Neural cell (in vitro differentiated cells): ENCODE measurements around the gene HAO2.

ENCODE experiments used
- CTCF ChIP-seq: fragments of 450-650 bp; IDR thresholded peaks from 2 replicates; pipeline ENCODE4 v1.5.1; 2014; ENCODE audit warnings: antibody characterized with exemption, mild to moderate bottlenecking, moderate library complexity; ENCODE audit not compliant: poor library complexity, severe bottlenecking
- TAF1 ChIP-seq: IDR thresholded peaks from 2 replicates; pipeline ENCODE4 v1.6.1; 2012; ENCODE audit warnings: low read depth

- TF ChIP-seq TAF1 (no peak), CTCF (no peak)
Measured at GRCh38 chr1:119338004-119338403, 30.6 kb upstream of the HAO2 start.
